HepG2 (cell line): ENCODE results near the gene EZH2. TPM values are rescaled to one million over a fixed set of nuclear protein-coding genes. Genes with fewer than 3 reads are reported as not detected.
A peak's percentile ranks its signal among the peaks of the same experiment; 100 is the strongest.

Experiments
- ARID4A ChIP-seq: sonication (generic); formaldehyde crosslinking; IDR thresholded peaks from 2 replicates; pipeline ENCODE4 v1.5.0; 2020; ENCODE audit warnings: mild to moderate bottlenecking, missing genetic modification reagents, borderline replicate concordance
- ATF2 ChIP-seq: sonication (generic); formaldehyde crosslinking; IDR thresholded peaks from 2 replicates; pipeline ENCODE4 v1.4.0; 2020; ENCODE audit warnings: missing genetic modification reagents
- CHD2 ChIP-seq: IDR thresholded peaks from 2 replicates; pipeline ENCODE4 v1.6.1; 2011; ENCODE audit warnings: low read depth, low read length, improper control_type of control experiment
- EEA1 ChIP-seq: sonication (generic); formaldehyde crosslinking; IDR thresholded peaks from 2 replicates; pipeline ENCODE4 v1.5.1; 2020; ENCODE audit warnings: mild to moderate bottlenecking, missing genetic modification reagents, borderline replicate concordance
- HNF4G ChIP-seq, 2 experiments: sonication (generic) in 1 of 2; formaldehyde crosslinking in 1 of 2; IDR thresholded peaks; 2 replicates each; pipeline versions ENCODE4 v1.4.0 to v1.6.1; 2011 to 2020; ENCODE audit warnings: borderline replicate concordance in 2 of 2, low read depth in 2 of 2, mild to moderate bottlenecking in 2 of 2, low read length in 1 of 2, missing genetic modification reagents in 1 of 2, moderate library complexity in 1 of 2
- HOXD1 ChIP-seq: sonication (generic); formaldehyde crosslinking; IDR thresholded peaks from 2 replicates; pipeline ENCODE4 v1.5.0; 2020; ENCODE audit warnings: missing genetic modification reagents
- JARID2 ChIP-seq: sonication (generic); formaldehyde crosslinking; IDR thresholded peaks from 2 replicates; pipeline ENCODE4 v1.8.1; 2023; ENCODE audit warnings: missing genetic modification reagents, inconsistent platforms; ENCODE audit not compliant: insufficient replicate concordance
- PLSCR1 ChIP-seq: sonication (generic); formaldehyde crosslinking; IDR thresholded peaks from 2 replicates; pipeline ENCODE4 v1.5.0; 2020; ENCODE audit warnings: missing genetic modification reagents, mild to moderate bottlenecking, borderline replicate concordance
- ZFY ChIP-seq: sonication (generic); formaldehyde crosslinking; IDR thresholded peaks from 2 replicates; pipeline ENCODE4 v1.4.0; 2020; ENCODE audit warnings: missing genetic modification reagents
- ZFYVE20 ChIP-seq: sonication (generic); formaldehyde crosslinking; IDR thresholded peaks from 2 replicates; pipeline ENCODE4 v1.8.0; 2023; ENCODE audit warnings: low read depth, mild to moderate bottlenecking, moderate library complexity, missing genetic modification reagents, borderline replicate concordance
- ZMYM4 ChIP-seq: sonication (generic); formaldehyde crosslinking; IDR thresholded peaks from 2 replicates; pipeline ENCODE4 v1.8.1; 2023; ENCODE audit warnings: mild to moderate bottlenecking, missing genetic modification reagents
- ZNF790 ChIP-seq: sonication (generic); formaldehyde crosslinking; IDR thresholded peaks from 2 replicates; pipeline ENCODE4 v1.8.0; 2022; ENCODE audit warnings: missing genetic modification reagents, mild to moderate bottlenecking, borderline replicate concordance
- ZSCAN30 ChIP-seq: sonication (generic); formaldehyde crosslinking; IDR thresholded peaks from 2 replicates; pipeline ENCODE4 v1.5.0; 2020; ENCODE audit warnings: mild to moderate bottlenecking, missing genetic modification reagents
- ZSCAN31 ChIP-seq: sonication (generic); formaldehyde crosslinking; IDR thresholded peaks from 2 replicates; pipeline ENCODE4 v1.5.0; 2020; ENCODE audit warnings: low read depth, mild to moderate bottlenecking, missing genetic modification reagents
- ZXDC ChIP-seq: sonication (generic); formaldehyde crosslinking; IDR thresholded peaks from 2 replicates; pipeline ENCODE4 v1.5.0; 2020; ENCODE audit warnings: mild to moderate bottlenecking, missing genetic modification reagents
- polyA plus RNA-seq, 8 experiments: library from polyadenylated mRNA; depleted of rRNA in 3 of 8; stranded (reverse) in 7 of 8; unstranded in 1 of 8; fragments of >200 nt; fragmentation: Illumina TruSeq in 4 of 8; extraction: Trizol in 4 of 8; gene quantifications; 2 replicates each; pipeline versions ENCODE4 v1.2.1 to v1.2.3, GENCODE V29; 2011 to 2016; ENCODE audit warnings: low read depth in 4 of 8, missing spikeins in 1 of 8, mixed read lengths in 1 of 8; ENCODE audit not compliant: insufficient read depth in 1 of 8
- total RNA-seq, 5 experiments: library from RNA; depleted of rRNA; stranded (reverse); fragments of >200 nt; fragmentation: Illumina TruSeq; extraction: Trizol; gene quantifications; 2 replicates each; pipeline ENCODE4 v1.2.3, GENCODE V29; 2016; ENCODE audit warnings: low read depth in 1 of 5

EZH2 gene
- total and polyA plus RNA-seq, 2 of the 13 experiments (the other 11 are each of a cell fraction or from before 2014, with no cell fraction given), result 26.0 to 34.3 TPM

GRCh38 chr7:148884299-148885022 is 370 bp upstream of the EZH2 start (continued):
- TF ChIP-seq ZFY (CRISPR knock-in tag) (peak; percentile 63), ZNF790 (CRISPR knock-in tag) (peak; percentile 55; the same call in 1 of the 2 replicates), ZFYVE20 (CRISPR knock-in tag) (peak; percentile 21; the same call in 1 of the 2 replicates), HOXD1 (CRISPR knock-in tag) (peak; percentile 70; the same call in 1 of the 2 replicates), ZMYM4 (peak; percentile 66), JARID2 (CRISPR knock-in tag) (no peak), ZSCAN30 (CRISPR knock-in tag) (peak; percentile 58; the same call in 1 of the 2 replicates), ATF2 (CRISPR knock-in tag) (no peak; the same call in 1 of the 2 replicates), EEA1 (CRISPR knock-in tag) (peak; percentile 73; the same call in 1 of the 2 replicates), ZSCAN31 (CRISPR knock-in tag) (peak; percentile 75; the same call in 1 of the 2 replicates), ZXDC (CRISPR knock-in tag) (peak; percentile 47; the same call in 1 of the 2 replicates), ARID4A (CRISPR knock-in tag) (peak; percentile 65), HNF4G (IDR thresholded peaks at IDR 0.05; ENCODE audit: borderline replicate concordance, low read depth, low read length) (0 out of 2 replicates have a peak, but pooled peaks have one; percentile 11), HNF4G (CRISPR knock-in tag; IDR thresholded peaks at IDR 0.05; ENCODE audit: borderline replicate concordance, low read depth) (no peak), PLSCR1 (CRISPR knock-in tag) (no peak), CHD2 (0 out of 2 replicates have a peak, but pooled peaks have one; percentile 22)
